Hepatocyte (in vitro differentiated cells): Measurements from ENCODE around the gene CD58. TPM values are rescaled to one million over a fixed set of nuclear protein-coding genes. Genes with fewer than 3 reads are reported as not detected.
A peak's percentile ranks its signal among the peaks of the same experiment; 100 is the strongest.

Experiments
- DNase-seq: peaks from one replicate; pipeline ENCODE4 v3.0.0-alpha.2; 2016; ENCODE audit warnings: low spot score
- H2AFZ ChIP-seq: fragments of 200-600 bp; sonication (generic); 2 replicates; pipeline ENCODE4 v1.6.0; 2016; ENCODE audit warnings: antibody characterized with exemption, mild to moderate bottlenecking
- H3K27ac ChIP-seq: fragments of 200-600 bp; sonication (generic); 2 replicates; pipeline ENCODE4 v1.5.1; 2016; ENCODE audit warnings: mild to moderate bottlenecking
- H3K27me3 ChIP-seq: fragments of 200-600 bp; sonication (generic); 2 replicates; pipeline ENCODE4 v1.6.1; 2016
- H3K36me3 ChIP-seq: fragments of 200-600 bp; sonication (generic); replicated peaks from 2 replicates; pipeline ENCODE4 v1.5.1; 2016; ENCODE audit warnings: low read depth; ENCODE audit not compliant: insufficient read depth
- H3K4me1 ChIP-seq: fragments of 200-600 bp; sonication (generic); 2 replicates; pipeline ENCODE4 v1.5.1; 2016; ENCODE audit warnings: mild to moderate bottlenecking, moderate library complexity; ENCODE audit not compliant: insufficient read depth
- H3K4me2 ChIP-seq: fragments of 200-600 bp; sonication (generic); 2 replicates; pipeline ENCODE4 v1.6.0; 2016
- H3K4me3 ChIP-seq: fragments of 200-600 bp; sonication (generic); 2 replicates; pipeline ENCODE4 v1.5.1; 2016; ENCODE audit warnings: mild to moderate bottlenecking
- H3K79me2 ChIP-seq: fragments of 200-600 bp; sonication (generic); 2 replicates; pipeline ENCODE4 v1.6.0; 2017; ENCODE audit warnings: mild to moderate bottlenecking
- H3K9me2 ChIP-seq: fragments of 200-600 bp; sonication (generic); replicated peaks from 2 replicates; pipeline ENCODE4 v1.6.0; 2017; ENCODE audit warnings: mild to moderate bottlenecking; ENCODE audit not compliant: insufficient read depth
- H3K9me3 ChIP-seq: fragments of 200-600 bp; sonication (generic); 2 replicates; pipeline ENCODE4 v1.5.1; 2016; ENCODE audit warnings: low read depth, mild to moderate bottlenecking
- H4K20me1 ChIP-seq: fragments of 200-600 bp; sonication (generic); 2 replicates; pipeline ENCODE4 v1.6.0; 2016; ENCODE audit warnings: mild to moderate bottlenecking; ENCODE audit not compliant: insufficient read depth, poor library complexity, severe bottlenecking
- EZH2 ChIP-seq: fragments of 200-600 bp; sonication (generic); IDR thresholded peaks from 2 replicates; pipeline ENCODE4 v1.6.1; 2016; ENCODE audit warnings: antibody characterized with exemption, mild to moderate bottlenecking, borderline replicate concordance
- EZH2phosphoT487 ChIP-seq: fragments of 200-600 bp; sonication (generic); IDR thresholded peaks from one replicate; pipeline ENCODE4 v1.6.1; 2018; ENCODE audit warnings: antibody characterized with exemption, mild to moderate bottlenecking, low read depth, moderate library complexity; ENCODE audit not compliant: unreplicated experiment, severe bottlenecking
- WGBS: methylation state at CpG from one replicate; pipeline ENCODE4 v1.1.6; 2016; ENCODE audit warnings: low lambda C conversion rate; ENCODE audit errors: missing lambda C conversion rate; 5-methylcytosine and 5-hydroxymethylcytosine counted together
- polyA plus RNA-seq: library from polyadenylated mRNA; unstranded; fragments of >200 nt; fragmentation: Nextera tagmentation; extraction: Ambion mirVana; gene quantifications from 2 replicates; pipeline ENCODE4 v1.2.1, GENCODE V29; 2016
- total RNA-seq: library from RNA; depleted of rRNA; stranded (reverse); fragments of >200 nt; gene quantifications from 2 replicates; pipeline ENCODE4 v1.2.3, GENCODE V29; 2014
- TF ChIP-seq, protein P1 (sequence below): fragments of 200-600 bp; sonication (generic); IDR thresholded peaks from 2 replicates; pipeline ENCODE4 v1.5.1; 2016; ENCODE audit warnings: antibody characterized with exemption, mild to moderate bottlenecking; ENCODE audit not compliant: poor library complexity

CD58 gene
- total and polyA plus RNA-seq, 2 experiments from 2014 or later, result 14.4 to 26.9 TPM

- 93% methylated on average over 7 of the region's 7 CpGs for WGBS
Observed at GRCh38 chr1:116503546-116504307, 67.1 kb downstream of the CD58 start.

DNA sequence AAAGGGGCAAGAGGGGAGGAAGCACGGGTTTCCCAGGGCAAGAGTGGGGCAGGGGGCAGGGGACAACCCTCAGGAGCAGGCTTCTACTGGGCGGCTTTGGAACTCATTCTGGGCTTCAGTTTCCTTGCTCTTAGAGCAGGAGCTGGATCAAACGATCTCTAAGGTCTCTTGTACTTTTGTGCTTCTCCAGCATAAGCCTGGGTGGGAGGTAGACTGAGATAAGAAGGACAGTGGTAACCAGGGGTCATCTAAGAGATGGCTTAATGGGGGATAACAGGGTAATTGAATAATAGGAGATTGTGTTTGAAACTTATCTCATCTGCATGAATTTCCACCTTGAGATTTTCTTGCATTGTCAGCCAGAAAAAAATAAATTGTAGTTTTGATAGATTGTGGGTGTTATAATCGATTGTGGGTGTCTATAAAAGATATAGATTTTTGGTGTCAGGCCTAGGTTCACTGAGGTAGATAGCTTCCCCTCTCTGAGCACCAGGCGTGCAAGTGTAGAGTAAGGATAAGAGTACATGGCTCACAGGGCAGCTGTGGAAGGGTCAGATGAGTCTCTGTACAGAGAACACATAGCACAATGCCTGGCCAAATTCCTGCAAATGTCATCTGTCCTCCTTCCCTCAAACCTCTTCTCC is 68.0 kb downstream of the CD58 start:
- Histone ChIP-seq H3K4me3 (no peak overlapping the region), H4K20me1 (no peaks in the 10 kb centered on the region), H3K4me1 (peaks cover 11% of the 10 kb centered on the region), H3K36me3 (no peaks in the 10 kb centered on the region), H2AFZ (no peak overlapping the region), H3K4me2 (no peak overlapping the region), H3K9me3 (no peaks in the 10 kb centered on the region), H3K9me2 (no peaks in the 10 kb centered on the region), H3K79me2 (peaks cover 2% of the 10 kb centered on the region), H3K27ac (no peak overlapping the region), H3K27me3 (no peaks in the 10 kb centered on the region)
- 77% methylated on average over 5 of the region's 5 CpGs for WGBS
- TF ChIP-seq, protein P1, sequence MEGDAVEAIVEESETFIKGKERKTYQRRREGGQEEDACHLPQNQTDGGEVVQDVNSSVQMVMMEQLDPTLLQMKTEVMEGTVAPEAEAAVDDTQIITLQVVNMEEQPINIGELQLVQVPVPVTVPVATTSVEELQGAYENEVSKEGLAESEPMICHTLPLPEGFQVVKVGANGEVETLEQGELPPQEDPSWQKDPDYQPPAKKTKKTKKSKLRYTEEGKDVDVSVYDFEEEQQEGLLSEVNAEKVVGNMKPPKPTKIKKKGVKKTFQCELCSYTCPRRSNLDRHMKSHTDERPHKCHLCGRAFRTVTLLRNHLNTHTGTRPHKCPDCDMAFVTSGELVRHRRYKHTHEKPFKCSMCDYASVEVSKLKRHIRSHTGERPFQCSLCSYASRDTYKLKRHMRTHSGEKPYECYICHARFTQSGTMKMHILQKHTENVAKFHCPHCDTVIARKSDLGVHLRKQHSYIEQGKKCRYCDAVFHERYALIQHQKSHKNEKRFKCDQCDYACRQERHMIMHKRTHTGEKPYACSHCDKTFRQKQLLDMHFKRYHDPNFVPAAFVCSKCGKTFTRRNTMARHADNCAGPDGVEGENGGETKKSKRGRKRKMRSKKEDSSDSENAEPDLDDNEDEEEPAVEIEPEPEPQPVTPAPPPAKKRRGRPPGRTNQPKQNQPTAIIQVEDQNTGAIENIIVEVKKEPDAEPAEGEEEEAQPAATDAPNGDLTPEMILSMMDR, result no peak
- TF ChIP-seq EZH2phosphoT487, result no peak
- no peak for TF ChIP-seq EZH2
- no peak for DNase-seq

More at GRCh38 chr1:116503546-116504307, 67.1 kb downstream of the CD58 start:
- DNase-seq, result peak; percentile 23
- no peak overlapping the region for H3K4me2 ChIP-seq
- no peak for TF ChIP-seq EZH2
- TF ChIP-seq EZH2phosphoT487, result no peak
- TF ChIP-seq, protein P1, result no peak
- no peaks in the 10 kb centered on the region for H4K20me1 ChIP-seq
- H3K9me2 ChIP-seq, result no peaks in the 10 kb centered on the region
- no peak overlapping the region for H3K4me3 ChIP-seq
- no peaks in the 10 kb centered on the region for H3K9me3 ChIP-seq
- H3K79me2 ChIP-seq, result no peaks in the 10 kb centered on the region
- H3K27ac ChIP-seq, result peak overlapping the region; percentile 86
- peaks cover 11% of the 10 kb centered on the region for H3K4me1 ChIP-seq
- H3K36me3 ChIP-seq, result no peaks in the 10 kb centered on the region
- no peaks in the 10 kb centered on the region for H3K27me3 ChIP-seq
- no peak overlapping the region for H2AFZ ChIP-seq

- H3K4me1 ChIP-seq, result peaks cover 11% of the 10 kb centered on the region
- no peak overlapping the region for H3K27ac ChIP-seq
- no peaks in the 10 kb centered on the region for H4K20me1 ChIP-seq
- no peak for TF ChIP-seq EZH2
- TF ChIP-seq, protein P1, result no peak
- TF ChIP-seq EZH2phosphoT487, result no peak
- no peaks in the 10 kb centered on the region for H3K27me3 ChIP-seq
- H3K9me3 ChIP-seq, result no peaks in the 10 kb centered on the region
- H3K9me2 ChIP-seq, result no peaks in the 10 kb centered on the region
- H3K36me3 ChIP-seq, result no peaks in the 10 kb centered on the region
- no peak overlapping the region for H2AFZ ChIP-seq
- no peak for DNase-seq
- H3K4me3 ChIP-seq, result no peak overlapping the region
- no peak overlapping the region for H3K4me2 ChIP-seq
- 94% methylated on average over 2 of the region's 2 CpGs for WGBS
- peaks cover 2% of the 10 kb centered on the region for H3K79me2 ChIP-seq
Observed at GRCh38 chr1:116501870-116502244, 69.0 kb downstream of the CD58 start.
